Smooth muscle cell (in vitro differentiated cells): ENCODE measurements around the gene SLC17A3. TPM values are rescaled to one million over a fixed set of nuclear protein-coding genes. Genes with fewer than 3 reads are reported as not detected.

Experiments
- DNase-seq: peaks from one replicate; lab custom pipeline; 2025; ENCODE audit not compliant: unreplicated experiment; lab: John Stamatoyannopoulos, UW
- H2AFZ ChIP-seq: fragments of 200-600 bp; sonication (generic); 2 replicates; pipeline ENCODE4 v1.6.0; 2016; ENCODE audit warnings: antibody characterized with exemption, low read depth, mild to moderate bottlenecking
- H3F3A ChIP-seq: fragments of 200-600 bp; sonication (generic); 2 replicates; pipeline ENCODE4 v1.6.0; 2017; ENCODE audit warnings: antibody characterized with exemption, low read depth
- H3K27ac ChIP-seq: fragments of 200-600 bp; sonication (generic); 2 replicates; pipeline ENCODE4 v1.5.1; 2016; ENCODE audit warnings: low read depth, mild to moderate bottlenecking
- H3K27me3 ChIP-seq: fragments of 200-600 bp; sonication (generic); 2 replicates; pipeline ENCODE4 v1.6.1; 2016; ENCODE audit warnings: low read depth, mild to moderate bottlenecking
- H3K36me3 ChIP-seq: fragments of 200-600 bp; sonication (generic); 2 replicates; pipeline ENCODE4 v1.5.1; 2016; ENCODE audit warnings: low read depth
- H3K4me1 ChIP-seq: fragments of 200-600 bp; sonication (generic); 2 replicates; pipeline ENCODE4 v1.5.1; 2016; ENCODE audit warnings: low read depth
- H3K4me2 ChIP-seq: fragments of 200-600 bp; sonication (generic); 2 replicates; pipeline ENCODE4 v1.6.0; 2016; ENCODE audit warnings: mild to moderate bottlenecking
- H3K4me3 ChIP-seq: fragments of 200-600 bp; sonication (generic); 2 replicates; pipeline ENCODE4 v1.5.1; 2016; ENCODE audit warnings: mild to moderate bottlenecking
- H3K79me2 ChIP-seq: fragments of 200-600 bp; sonication (generic); 2 replicates; pipeline ENCODE4 v1.6.0; 2016; ENCODE audit warnings: low read depth, mild to moderate bottlenecking
- H3K9ac ChIP-seq: fragments of 200-600 bp; sonication (generic); 2 replicates; pipeline ENCODE4 v1.6.0; 2016; ENCODE audit warnings: low read depth
- H3K9me3 ChIP-seq: fragments of 200-600 bp; sonication (generic); replicated peaks from 2 replicates; pipeline ENCODE4 v1.5.1; 2016; ENCODE audit warnings: low read depth
- H4K20me1 ChIP-seq: fragments of 200-600 bp; sonication (generic); 2 replicates; pipeline ENCODE4 v1.6.0; 2016; ENCODE audit warnings: low read depth
- CTCF ChIP-seq: fragments of 200-600 bp; sonication (generic); IDR thresholded peaks from 2 replicates; pipeline ENCODE4 v1.5.1; 2017; ENCODE audit warnings: borderline replicate concordance, mild to moderate bottlenecking, antibody characterized with exemption; ENCODE audit not compliant: insufficient read depth, poor library complexity, severe bottlenecking
- WGBS: methylation state at CpG from one replicate; pipeline ENCODE4 v1.1.7; 2016; ENCODE audit warnings: low lambda C conversion rate; 5-methylcytosine and 5-hydroxymethylcytosine counted together
- polyA plus RNA-seq: library from polyadenylated mRNA; unstranded; fragments of >200 nt; fragmentation: Nextera tagmentation; extraction: Ambion mirVana; gene quantifications from 2 replicates; pipeline ENCODE4 v1.2.1, GENCODE V29; 2016
- total RNA-seq: library from RNA; depleted of rRNA; stranded (reverse); fragments of >200 nt; gene quantifications from 2 replicates; pipeline ENCODE4 v1.2.3, GENCODE V29; 2014

Gene SLC17A3
- total and polyA plus RNA-seq, 2 experiments from 2014 or later, result not detected

GRCh38 chr6:25835442-25836283 is 38.4 kb downstream of the SLC17A3 start:
- no peaks in the 10 kb centered on the region for H3K36me3 ChIP-seq
- no peak for DNase-seq
- peak overlapping the region; percentile 24 for H2AFZ ChIP-seq
- H3K27me3 ChIP-seq, result peaks cover 2% of the 10 kb centered on the region
- H3K4me1 ChIP-seq, result no peaks in the 10 kb centered on the region
- H3K9me3 ChIP-seq, result no peaks in the 10 kb centered on the region
- H4K20me1 ChIP-seq, result no peaks in the 10 kb centered on the region
- H3K9ac ChIP-seq, result no peak overlapping the region
- 34% methylated on average over 8 of the region's 8 CpGs for WGBS
- no peak for TF ChIP-seq CTCF
- H3K4me3 ChIP-seq, result no peak overlapping the region
- no peak overlapping the region for H3K27ac ChIP-seq
- H3K4me2 ChIP-seq, result peak overlapping the region; percentile 50
- no peaks in the 10 kb centered on the region for H3K79me2 ChIP-seq
- no peaks in the 10 kb centered on the region for H3F3A ChIP-seq

- Histone ChIP-seq H3K27ac (no peak overlapping the region), H3K36me3 (no peaks in the 10 kb centered on the region), H3K79me2 (no peaks in the 10 kb centered on the region), H3K4me2 (no peak overlapping the region), H3F3A (no peaks in the 10 kb centered on the region), H4K20me1 (no peaks in the 10 kb centered on the region), H3K9me3 (no peaks in the 10 kb centered on the region), H3K4me1 (no peaks in the 10 kb centered on the region), H3K9ac (no peak overlapping the region), H2AFZ (no peak overlapping the region), H3K4me3 (no peak overlapping the region), H3K27me3 (peaks cover 5% of the 10 kb centered on the region)
- no peak for TF ChIP-seq CTCF
- DNase-seq, result no peak
- 92% methylated on average over 1 of the region's 1 CpG for WGBS
Observed at GRCh38 chr6:25834950-25835349, 39.1 kb downstream of the SLC17A3 start.

GRCh38 chr6:25833136-25833535 is 40.9 kb downstream of the SLC17A3 start:
- DNase-seq, result no peak

More at GRCh38 chr6:25833136-25833535, 40.9 kb downstream of the SLC17A3 start:
- no peak overlapping the region for H3K9ac ChIP-seq
- no peaks in the 10 kb centered on the region for H4K20me1 ChIP-seq
- peaks cover 5% of the 10 kb centered on the region for H3K27me3 ChIP-seq
- no peak overlapping the region for H3K4me3 ChIP-seq
- H3K27ac ChIP-seq, result no peak overlapping the region
- no peaks in the 10 kb centered on the region for H3K4me1 ChIP-seq
- no peaks in the 10 kb centered on the region for H3K9me3 ChIP-seq
- no peak overlapping the region for H2AFZ ChIP-seq
- no peaks in the 10 kb centered on the region for H3F3A ChIP-seq
- no peaks in the 10 kb centered on the region for H3K36me3 ChIP-seq
- H3K79me2 ChIP-seq, result no peaks in the 10 kb centered on the region
- no peak for TF ChIP-seq CTCF
- H3K4me2 ChIP-seq, result no peak overlapping the region
